ENCODE results near the gene JUNB.
A peak's percentile ranks its signal among the peaks of the same experiment; 100 is the strongest.

JUNB gene

GRCh38 chr19:12791345-12792050 lies at the start of gene JUNB:
Gene JUNB (plus strand): TSS chr19:12791486. CDS start chr19:12791772, 286 bp downstream.
- DNase-seq (ENCODE audit: low read depth): peak; percentile 96

GRCh38 chr19:12745166-12745897 lies 46.0 kb upstream of the JUNB start:
- DNase-seq (ENCODE audit: low read depth): no peak

DNA sequence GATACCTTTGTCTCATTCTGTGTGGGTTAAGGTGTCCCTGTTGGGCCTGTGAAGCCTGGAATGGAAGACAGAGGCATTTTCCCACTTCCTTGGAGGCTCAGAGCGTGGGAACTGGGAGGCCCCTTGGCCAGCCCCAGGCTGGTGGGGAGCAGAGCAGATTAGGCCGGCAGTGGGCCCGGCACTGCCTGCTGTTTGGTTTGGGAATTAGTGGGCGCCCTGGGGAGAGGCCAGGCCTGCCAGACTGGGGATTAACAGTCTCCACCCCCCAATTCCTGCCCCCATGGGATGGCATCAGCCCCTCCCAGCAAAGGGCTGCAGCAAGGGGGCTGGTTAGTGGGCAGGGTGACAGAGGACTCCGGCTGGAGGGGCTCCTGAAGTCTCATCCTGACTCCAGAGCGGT lies 42.8 kb upstream of the JUNB start:
- no peak for DNase-seq (ENCODE audit: low read depth)

DNA sequence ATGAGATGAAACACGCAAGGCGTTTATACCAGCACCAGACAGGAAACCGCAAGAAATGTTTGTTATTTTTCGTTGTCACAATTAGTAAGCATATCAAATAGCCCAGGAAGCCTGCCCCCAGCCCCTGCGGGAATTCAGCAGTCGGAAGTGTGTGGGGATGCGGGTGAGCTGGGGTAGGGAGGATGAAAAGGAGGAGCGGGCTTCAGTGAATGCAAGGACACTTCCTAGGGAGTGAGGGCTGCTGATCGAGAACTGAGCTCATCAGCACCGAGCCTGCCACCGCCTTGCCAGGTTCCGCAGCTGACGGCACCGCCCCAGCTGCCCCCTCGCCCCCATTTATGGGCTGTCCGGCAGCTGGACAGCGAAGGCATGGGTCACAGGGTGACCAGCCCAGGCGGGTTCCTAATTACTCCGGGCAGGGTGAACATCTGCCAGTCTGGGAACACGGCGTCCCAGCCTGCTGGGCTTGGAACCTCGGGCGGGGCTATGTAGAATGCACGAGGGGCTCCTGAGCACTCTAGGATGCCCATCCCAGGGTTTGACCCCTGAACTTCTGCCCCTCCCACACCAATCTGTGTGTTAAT lies 41.3 kb upstream of the JUNB start:
- DNase-seq (ENCODE audit: low read depth): no peak

DNA sequence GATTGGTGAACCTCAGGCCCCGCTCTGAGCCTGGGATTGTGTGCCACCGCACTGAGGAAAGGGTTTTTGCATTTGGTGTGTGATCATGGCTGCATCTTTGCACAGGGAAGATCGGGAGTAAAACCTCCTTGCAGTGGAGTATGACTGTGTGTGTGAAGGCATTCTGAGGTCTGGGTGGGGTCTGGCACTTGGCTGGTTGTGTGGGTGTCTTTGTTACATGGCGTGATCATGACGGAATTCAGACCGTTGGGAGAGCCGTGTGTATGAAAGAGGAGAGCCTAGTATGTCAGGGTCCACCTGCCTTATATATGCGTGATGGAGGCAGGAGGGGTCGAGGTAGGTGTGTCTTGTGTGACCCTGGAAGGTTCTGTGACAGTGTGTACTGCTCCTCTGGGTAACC lies 40.4 kb upstream of the JUNB start:
- DNase-seq (ENCODE audit: low read depth): no peak

DNA sequence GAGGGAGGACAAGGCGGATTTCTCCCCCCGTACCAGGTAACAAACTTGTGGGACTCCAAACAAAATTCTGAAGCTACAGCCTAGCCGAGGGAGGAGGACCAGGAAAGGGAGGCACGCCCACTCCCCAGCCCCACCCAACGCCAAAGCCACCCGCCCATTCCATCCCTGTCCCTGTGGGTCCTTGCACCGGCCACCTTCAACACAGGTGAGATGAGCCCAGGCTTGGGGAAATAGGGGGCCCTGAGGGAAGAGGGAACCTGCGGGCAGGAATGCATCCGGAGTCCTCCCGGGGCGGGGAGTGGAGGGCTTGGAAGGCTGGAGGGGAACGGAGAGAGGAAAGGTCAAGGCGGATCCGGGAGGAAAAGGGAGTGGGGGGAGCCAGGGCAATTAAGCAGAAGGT lies 39.7 kb upstream of the JUNB start, which contains the start of gene BEST2:
BEST2 (plus strand) TSS at position 157 of the 400 bp plus-strand sequence. CDS start 802 bp downstream, outside the sequence.
- DNase-seq (ENCODE audit: low read depth): no peak

- DNase-seq (ENCODE audit: low read depth): no peak
These were observed 39.1 kb upstream of the JUNB start for GRCh38 chr19:12752056-12752781.

- no peak for DNase-seq (ENCODE audit: low read depth)
These were observed 36.7 kb upstream of the JUNB start for GRCh38 chr19:12754465-12755196.

- DNase-seq (ENCODE audit: low read depth): no peak
These were observed 35.0 kb upstream of the JUNB start for GRCh38 chr19:12756150-12756883.

DNA sequence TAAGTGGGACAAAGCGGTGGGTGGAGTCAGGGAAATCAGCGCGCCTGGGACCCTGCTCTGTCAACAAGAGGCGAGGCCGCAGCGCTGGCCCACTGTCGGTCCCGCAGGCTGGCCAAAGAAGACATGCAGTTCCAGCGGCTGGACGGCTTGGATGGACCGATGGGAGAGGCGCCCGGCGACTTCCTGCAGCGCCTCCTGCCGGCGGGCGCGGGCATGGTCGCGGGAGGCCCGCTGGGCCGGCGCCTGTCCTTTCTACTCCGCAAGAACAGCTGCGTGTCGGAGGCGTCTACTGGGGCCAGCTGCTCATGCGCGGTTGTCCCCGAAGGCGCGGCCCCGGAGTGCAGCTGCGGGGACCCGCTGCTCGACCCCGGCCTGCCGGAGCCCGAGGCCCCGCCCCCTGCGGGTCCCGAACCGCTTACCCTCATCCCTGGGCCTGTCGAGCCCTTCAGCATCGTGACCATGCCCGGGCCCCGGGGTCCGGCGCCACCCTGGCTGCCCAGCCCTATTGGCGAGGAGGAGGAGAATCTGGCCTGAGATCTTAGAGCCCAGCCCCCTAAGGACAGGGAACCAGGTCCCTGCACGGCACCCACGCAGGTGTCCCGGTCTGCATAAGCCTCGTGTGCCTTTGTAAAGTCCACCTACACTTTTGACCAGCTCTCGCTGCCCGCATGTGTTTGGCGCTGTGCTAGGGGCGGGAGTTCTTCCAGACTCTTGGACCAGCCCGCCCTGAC lies 33.6 kb upstream of the JUNB start:
- peak; percentile 44 for DNase-seq (ENCODE audit: low read depth)

DNA sequence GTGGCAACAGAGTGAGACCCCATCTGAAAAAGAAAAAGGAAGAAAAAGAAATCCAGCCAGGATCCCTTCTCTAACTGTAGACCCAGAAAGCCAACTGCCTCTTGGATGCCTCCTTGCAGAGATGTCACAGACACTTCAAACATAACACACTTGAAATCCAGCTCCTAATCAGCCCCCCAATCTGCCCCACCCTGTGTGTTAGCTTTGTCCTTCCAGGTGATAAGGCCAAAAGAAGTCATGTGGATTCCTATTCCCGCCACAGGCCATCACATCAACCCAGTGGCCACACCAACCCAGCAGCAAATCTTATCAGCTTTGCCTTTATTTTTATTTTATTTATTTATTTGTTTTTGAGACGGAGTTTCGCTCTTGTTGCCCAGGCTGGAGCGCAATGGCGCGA lies 31.6 kb upstream of the JUNB start:
- no peak for DNase-seq (ENCODE audit: low read depth)

- DNase-seq (ENCODE audit: low read depth): no peak
These were observed 28.2 kb upstream of the JUNB start for GRCh38 chr19:12763100-12763499.

DNA sequence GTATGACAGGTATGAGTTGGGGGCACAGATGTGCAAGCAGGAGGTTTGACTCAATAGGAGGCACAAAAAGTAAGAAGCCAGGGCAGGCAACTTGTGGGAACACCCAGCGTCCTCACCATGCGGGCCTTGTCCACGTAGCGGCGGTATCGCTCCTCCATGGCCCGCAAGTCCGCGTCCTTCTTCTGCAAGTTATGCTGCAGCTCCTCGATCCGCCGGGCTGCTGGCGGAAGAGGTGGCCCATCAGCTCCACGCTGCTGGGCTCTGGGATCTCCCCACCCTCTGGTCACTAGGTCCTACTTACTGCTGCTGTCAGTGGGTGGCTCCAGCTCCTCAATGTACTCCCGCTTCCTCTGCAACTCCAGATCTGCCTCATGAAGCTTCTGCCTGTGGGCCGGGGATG lies 26.6 kb upstream of the JUNB start:
- no peak for DNase-seq (ENCODE audit: low read depth)

DNA sequence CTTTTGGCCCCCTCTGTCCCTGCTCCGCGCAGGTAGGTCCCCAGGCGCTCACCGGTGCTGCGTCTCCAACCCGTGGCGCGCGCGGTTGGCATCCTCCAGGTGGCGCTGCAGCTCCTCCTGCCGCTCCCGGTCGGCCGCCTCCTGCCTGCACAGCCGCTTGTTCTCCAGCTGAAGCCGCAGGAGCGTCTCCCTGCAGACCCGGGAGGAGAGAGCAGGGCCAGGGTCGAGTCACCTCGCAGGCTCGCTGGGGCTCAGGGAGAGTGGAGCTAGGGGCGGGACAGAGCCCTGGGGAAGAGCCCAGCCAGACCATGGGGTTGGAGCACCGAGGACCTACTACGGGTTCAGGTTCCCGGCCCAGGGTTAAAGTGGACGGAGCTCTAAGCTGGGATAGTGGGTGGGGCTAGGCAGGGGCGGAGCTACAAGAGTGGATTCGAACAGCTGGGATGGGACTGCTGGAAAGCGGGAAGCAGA lies 25.2 kb upstream of the JUNB start:
- DNase-seq (ENCODE audit: low read depth): peak; percentile 70

DNA sequence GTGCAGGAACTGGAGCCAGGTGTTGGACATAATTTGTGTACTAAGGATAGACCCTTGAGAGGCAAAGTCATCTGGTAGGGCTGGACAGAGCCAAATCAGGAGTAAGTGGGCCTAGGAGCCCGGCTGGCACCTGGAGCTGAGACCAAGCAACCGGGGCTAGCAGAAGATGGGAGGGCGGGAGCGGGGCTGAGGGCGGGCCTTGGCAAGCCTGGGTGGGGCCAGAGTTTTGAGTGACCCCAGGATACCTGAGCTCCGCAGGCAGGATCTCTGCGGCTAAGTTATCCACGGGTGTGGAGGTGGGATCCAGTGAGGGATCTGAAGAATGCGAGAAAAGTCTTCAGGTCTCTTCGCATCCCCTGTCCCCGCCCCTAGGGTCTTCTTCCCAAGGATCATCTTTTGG lies 24.1 kb upstream of the JUNB start:
- DNase-seq (ENCODE audit: low read depth): no peak

DNA sequence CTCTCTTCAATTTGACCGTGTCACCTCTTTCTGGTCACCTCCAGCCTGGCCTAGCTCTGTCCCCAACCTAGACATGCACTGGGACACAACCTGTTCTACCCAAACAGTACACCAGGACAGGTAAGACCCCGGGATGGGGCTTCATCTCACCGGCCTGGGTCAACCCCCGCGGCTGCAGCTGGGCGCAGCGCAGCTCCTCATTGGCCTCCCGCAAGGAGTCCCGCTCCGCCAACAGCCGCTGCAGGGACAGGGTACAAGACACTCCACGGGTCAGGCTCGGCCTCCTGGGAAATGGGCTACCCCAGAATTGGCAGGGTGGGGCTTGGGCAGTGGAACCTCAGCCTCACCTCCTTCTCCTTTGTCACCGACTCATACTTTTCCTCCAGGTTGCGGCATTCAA lies 23.6 kb upstream of the JUNB start:
- no peak for DNase-seq (ENCODE audit: low read depth)

GRCh38 chr19:12769689-12770088 lies 21.6 kb upstream of the JUNB start:
- DNase-seq (ENCODE audit: low read depth): peak; percentile 54

DNA sequence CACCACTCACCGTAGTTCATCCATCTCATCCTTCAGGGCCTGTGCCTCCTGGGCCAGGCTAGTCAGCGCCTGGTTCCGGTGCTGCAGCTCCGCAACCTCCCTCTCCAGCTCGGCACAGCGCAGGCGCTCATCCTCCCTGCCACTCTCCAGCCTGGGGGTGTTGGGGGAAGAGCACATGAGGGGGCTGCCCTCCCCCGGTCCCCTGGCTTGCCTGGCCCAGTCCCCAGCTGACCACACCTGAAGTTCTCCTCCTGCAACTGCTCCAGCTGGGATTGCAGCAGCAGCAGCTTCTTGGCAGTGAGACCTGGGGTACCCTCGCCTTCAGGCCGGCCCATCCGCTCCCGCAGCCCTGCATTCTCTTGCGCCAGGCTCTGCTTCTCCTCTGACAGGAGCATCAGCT lies 20.4 kb upstream of the JUNB start:
- no peak for DNase-seq (ENCODE audit: low read depth)

GRCh38 chr19:12772323-12772722 lies 19.0 kb upstream of the JUNB start:
- DNase-seq (ENCODE audit: low read depth): no peak

DNA sequence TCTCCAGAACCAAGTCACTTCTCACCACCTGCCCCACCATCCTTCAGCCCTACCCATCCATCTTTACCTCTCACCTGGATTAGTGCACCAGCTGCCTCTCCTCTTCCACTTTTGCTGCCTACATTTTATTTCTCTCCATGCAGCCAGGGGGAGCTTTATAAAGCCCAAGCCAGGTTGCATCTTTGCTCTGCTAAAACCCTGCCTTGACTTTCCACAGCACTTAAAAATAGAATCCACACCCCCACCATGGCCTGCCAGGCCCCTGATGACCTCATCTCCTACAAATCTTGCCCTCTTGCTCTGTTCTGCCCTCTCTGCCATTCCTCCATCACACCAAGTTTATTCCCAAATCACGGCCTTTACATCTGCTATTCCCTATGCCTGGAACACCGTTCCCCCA lies 17.7 kb upstream of the JUNB start:
- no peak for DNase-seq (ENCODE audit: low read depth)

Measured in activated T-helper 1 cell treated with Interleukin-2 at 50 U/mL for 16 hours (primary cell).